LNCAP (cell line): ENCODE results near the gene MS4A3.

Source experiments
- TF ChIP-seq, protein P1 (sequence below): fragments of 450-650 bp; IDR thresholded peaks from 2 replicates; pipeline ENCODE4 v1.5.1; 2017; ENCODE audit warnings: mild to moderate bottlenecking

MS4A3 gene, protein sequence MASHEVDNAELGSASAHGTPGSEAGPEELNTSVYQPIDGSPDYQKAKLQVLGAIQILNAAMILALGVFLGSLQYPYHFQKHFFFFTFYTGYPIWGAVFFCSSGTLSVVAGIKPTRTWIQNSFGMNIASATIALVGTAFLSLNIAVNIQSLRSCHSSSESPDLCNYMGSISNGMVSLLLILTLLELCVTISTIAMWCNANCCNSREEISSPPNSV

DNA sequence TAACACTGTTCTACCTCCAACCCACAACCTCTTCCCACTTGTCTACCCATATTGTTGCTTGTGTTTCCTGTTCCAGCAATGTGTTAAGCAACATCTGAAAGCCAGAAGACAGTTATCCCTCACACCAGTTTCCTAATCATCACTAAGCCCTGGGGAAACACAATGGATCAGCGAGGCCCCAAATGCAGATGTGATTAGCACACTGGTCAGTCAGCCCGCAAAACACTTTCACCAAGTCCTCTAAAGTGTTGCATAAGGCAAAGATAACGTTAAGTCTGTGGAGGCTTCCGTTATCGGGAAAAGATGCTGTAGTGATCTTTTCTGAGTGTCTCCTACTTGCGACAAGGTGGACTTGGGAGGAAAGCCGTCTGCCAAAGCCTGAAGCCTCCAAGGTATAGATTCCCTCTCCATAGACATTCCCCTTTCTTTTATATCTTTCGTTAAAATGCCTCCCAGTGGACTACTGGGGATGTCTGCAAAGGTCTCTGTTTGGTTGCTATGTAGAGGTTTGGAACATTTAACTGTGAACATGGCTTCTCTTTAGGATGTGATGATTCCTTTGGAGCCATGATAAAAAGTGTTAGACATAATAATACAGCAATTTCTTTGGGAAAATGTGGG, at the start of gene MS4A3:
MS4A3 (plus strand) TSS at position 317 of the 621 bp plus-strand sequence. CDS start 4,496 bp downstream, outside the sequence.
- TF ChIP-seq, protein P1, sequence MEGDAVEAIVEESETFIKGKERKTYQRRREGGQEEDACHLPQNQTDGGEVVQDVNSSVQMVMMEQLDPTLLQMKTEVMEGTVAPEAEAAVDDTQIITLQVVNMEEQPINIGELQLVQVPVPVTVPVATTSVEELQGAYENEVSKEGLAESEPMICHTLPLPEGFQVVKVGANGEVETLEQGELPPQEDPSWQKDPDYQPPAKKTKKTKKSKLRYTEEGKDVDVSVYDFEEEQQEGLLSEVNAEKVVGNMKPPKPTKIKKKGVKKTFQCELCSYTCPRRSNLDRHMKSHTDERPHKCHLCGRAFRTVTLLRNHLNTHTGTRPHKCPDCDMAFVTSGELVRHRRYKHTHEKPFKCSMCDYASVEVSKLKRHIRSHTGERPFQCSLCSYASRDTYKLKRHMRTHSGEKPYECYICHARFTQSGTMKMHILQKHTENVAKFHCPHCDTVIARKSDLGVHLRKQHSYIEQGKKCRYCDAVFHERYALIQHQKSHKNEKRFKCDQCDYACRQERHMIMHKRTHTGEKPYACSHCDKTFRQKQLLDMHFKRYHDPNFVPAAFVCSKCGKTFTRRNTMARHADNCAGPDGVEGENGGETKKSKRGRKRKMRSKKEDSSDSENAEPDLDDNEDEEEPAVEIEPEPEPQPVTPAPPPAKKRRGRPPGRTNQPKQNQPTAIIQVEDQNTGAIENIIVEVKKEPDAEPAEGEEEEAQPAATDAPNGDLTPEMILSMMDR: no peak

DNA sequence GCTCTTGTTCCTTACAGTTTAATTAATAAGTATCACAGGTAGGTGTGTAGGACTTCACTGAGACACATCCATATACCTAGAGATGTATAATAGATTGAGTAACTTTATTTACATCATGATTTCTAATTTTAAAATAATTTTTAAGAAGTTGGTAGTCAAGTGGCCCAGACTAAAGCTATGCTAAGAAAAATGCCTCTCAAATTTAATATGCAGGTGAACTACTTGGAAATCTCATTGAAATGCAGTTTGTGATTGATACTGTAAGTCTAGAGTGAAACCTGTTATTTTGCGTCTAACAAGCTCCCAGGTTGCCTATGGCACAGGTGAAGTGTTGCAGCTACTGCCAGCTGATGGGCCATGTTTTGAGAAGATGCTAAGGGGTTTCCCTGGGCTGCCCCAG, 39.6 kb upstream of the MS4A3 start, which contains the start of gene OOSP4B:
OOSP4B (plus strand) TSS at position 301 of the 400 bp plus-strand sequence.
- TF ChIP-seq, protein P1: no peak

- TF ChIP-seq, protein P1: no peak
Measured at GRCh38 chr11:60018058-60018457, 38.4 kb upstream of the MS4A3 start.

DNA sequence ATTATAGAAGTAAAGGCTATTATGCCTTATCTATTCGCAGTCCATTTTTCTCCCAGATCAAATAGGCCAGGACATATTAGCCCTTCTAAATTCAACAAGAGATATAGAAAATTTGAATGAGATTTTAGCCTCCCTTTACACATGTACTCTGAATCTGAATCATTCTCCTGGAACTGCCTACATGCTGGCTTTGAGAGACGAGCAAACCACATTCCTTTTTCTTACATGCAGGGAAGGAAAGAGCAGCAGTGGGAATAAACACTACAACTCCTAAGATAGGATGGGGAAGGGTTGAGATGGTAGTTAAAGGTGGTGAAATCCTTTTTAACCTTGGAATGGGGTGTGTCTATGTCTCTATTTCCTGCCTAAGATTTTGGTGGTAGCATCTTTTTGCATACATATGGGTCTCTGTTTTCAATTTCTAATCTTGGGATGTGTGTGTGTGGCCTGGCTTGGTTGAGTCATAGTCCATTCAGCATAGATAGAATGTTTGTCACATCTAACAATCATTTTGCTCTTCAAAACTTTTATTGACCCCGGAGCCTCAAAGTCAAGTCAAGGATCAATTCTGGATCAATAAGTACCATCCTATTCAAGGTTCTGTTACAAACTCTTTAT, 27.3 kb upstream of the MS4A3 start:
- TF ChIP-seq, protein P1: no peak

GRCh38 chr11:60040109-60040508, 16.4 kb upstream of the MS4A3 start, which contains the start of gene OOSP2:
TSS of gene OOSP2 (plus strand) at chr11:60040409. CDS start at chr11:60040460, 51 bp downstream.
- TF ChIP-seq, protein P1: no peak

GRCh38 chr11:60059052-60059451, 2.6 kb downstream of the MS4A3 start:
- TF ChIP-seq, protein P1: no peak

- TF ChIP-seq, protein P1: no peak
Measured at GRCh38 chr11:60059521-60060240, 3.2 kb downstream of the MS4A3 start.
